ENCODE measurements around the gene ASXL2.

The ASXL2 gene

DNA sequence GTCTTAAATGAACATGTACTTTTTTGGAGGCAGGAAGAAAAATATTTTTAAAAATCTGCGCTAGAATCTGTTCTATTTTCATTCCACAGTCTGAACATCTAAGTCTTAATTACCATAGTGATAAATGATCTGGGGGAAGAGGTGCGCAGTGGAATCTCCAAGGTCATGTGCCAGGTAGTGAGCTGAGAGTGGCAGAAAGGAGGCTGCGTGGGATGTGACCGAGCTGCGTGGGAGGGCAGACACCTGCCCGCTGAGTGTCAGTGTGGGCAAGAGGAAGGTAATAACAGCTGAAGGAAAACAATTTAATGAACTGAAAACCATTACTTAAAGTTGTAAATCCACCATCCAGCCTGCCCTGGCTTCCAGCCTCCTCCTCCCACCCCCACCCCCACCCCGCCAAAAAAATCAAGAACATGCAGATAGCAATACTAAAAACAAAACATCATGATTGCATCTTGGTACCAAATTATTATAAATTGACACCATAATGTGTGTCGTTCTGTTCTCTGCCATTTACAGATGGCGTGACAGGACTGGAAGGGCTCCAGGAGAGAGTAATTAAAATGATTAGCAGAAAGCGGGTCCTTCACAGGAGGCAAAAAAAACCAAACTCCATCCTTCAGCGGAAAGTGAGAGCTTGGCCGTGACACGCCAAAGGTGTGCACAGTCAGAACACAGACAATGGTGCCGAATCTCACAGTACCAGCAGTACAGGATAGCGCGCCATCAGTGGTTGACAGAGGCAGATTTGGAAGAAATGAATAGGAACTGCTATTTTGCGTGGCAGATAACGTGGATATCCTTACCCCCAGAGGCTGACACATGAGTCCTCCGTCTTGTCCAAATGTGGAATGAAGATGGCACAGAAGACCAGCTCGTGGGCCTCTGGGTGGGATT, 193.5 kb downstream of the ASXL2 start:
- DNase-seq: no peak

Measured in NCI-H345 (cell line).